Fibroblast of mammary gland (primary cell): Measurements from ENCODE around the gene C9orf50.
"Not testable (repeated sequence)": the region's sequence is repeated elsewhere in the genome, so short reads cannot be mapped to it uniquely, and the experiment has no call there.

Experiments
- DNase-seq: peaks from one replicate; pipeline ENCODE4 v3.0.0-alpha.2; 2010; ENCODE audit warnings: low read depth
- H3K4me3 ChIP-seq: 2 replicates; pipeline ENCODE4 v1.5.1; 2011; ENCODE audit warnings: low read depth, mild to moderate bottlenecking, low read length, moderate library complexity; ENCODE audit not compliant: control insufficient read depth
- CTCF ChIP-seq: conservative IDR thresholded peaks from 2 replicates; pipeline ENCODE4 v1.5.1; 2011; ENCODE audit warnings: low read depth, low read length, inconsistent platforms; ENCODE audit not compliant: control insufficient read depth, insufficient read depth

Gene C9orf50

GRCh38 chr9:129596541-129597331 is 24.2 kb downstream of the C9orf50 start:
- peak; percentile 90 for DNase-seq
- H3K4me3 ChIP-seq = peak overlapping the region; percentile 42
- no peak for TF ChIP-seq CTCF

- no peak for DNase-seq
- no peak overlapping the region for H3K4me3 ChIP-seq
These were observed 24.9 kb downstream of the C9orf50 start for GRCh38 chr9:129595903-129596540.

GRCh38 chr9:129595311-129595741 is 25.6 kb downstream of the C9orf50 start:
- no peak overlapping the region for H3K4me3 ChIP-seq
- peak; percentile 80 for DNase-seq
- TF ChIP-seq CTCF = no peak

More at GRCh38 chr9:129595903-129596540, 24.9 kb downstream of the C9orf50 start:
- TF ChIP-seq CTCF = no peak

GRCh38 chr9:129594632-129595031 is 26.3 kb downstream of the C9orf50 start:
- DNase-seq = no peak
- TF ChIP-seq CTCF = no peak
- no peak overlapping the region for H3K4me3 ChIP-seq

- H3K4me3 ChIP-seq, DNase-seq: not testable (repeated sequence)
These were observed 28.1 kb downstream of the C9orf50 start for GRCh38 chr9:129592790-129593189.

- TF ChIP-seq CTCF = no peak
- no peak overlapping the region for H3K4me3 ChIP-seq
- no peak for DNase-seq
These were observed 29.0 kb downstream of the C9orf50 start for GRCh38 chr9:129591916-129592315.

- no peak for TF ChIP-seq CTCF
These were observed 30.4 kb downstream of the C9orf50 start for GRCh38 chr9:129590466-129590865.

More at GRCh38 chr9:129590466-129590865, 30.4 kb downstream of the C9orf50 start:
- H3K4me3 ChIP-seq = no peak overlapping the region
- no peak for DNase-seq
